ENCODE results near the gene SCFD2.

- no peak for TF ChIP-seq CTCF (IDR thresholded peaks at IDR 0.05; ENCODE audit: insufficient read depth, low read depth, low read length)
- no peak for TF ChIP-seq EZH2 (IDR thresholded peaks at IDR 0.05; ENCODE audit: insufficient read depth, low read length)
Measured at GRCh38 chr4:53123171-53123570, 242.7 kb downstream of the SCFD2 start.

Measured in astrocyte (in vitro differentiated cells and primary cell).